GM19324 (cell line): Measurements from ENCODE around the gene TSEN34.
"Not testable (repeated sequence)": the region's sequence is repeated elsewhere in the genome, so short reads cannot be mapped to it uniquely, and the experiment has no call there.

Source experiments
- ATAC-seq: cut with Tn5 transposase; IDR thresholded peaks from one replicate; pipeline ENCODE4 v1.9.1; 2021; ENCODE audit warnings: mild to moderate bottlenecking, moderate library complexity; ENCODE audit not compliant: unreplicated experiment, low FRiP score

Gene TSEN34

GRCh38 chr19:54207193-54207592 is 16.1 kb downstream of the TSEN34 start:
- ATAC-seq, result not testable (repeated sequence)

- no peak for ATAC-seq
These were observed 16.5 kb downstream of the TSEN34 start for GRCh38 chr19:54207676-54207982.

- ATAC-seq, result peak; percentile 38
These were observed 17.1 kb downstream of the TSEN34 start for GRCh38 chr19:54207983-54208783.

GRCh38 chr19:54208784-54209057 is 17.6 kb downstream of the TSEN34 start:
- ATAC-seq, result no peak

- ATAC-seq, result no peak
These were observed 18.1 kb downstream of the TSEN34 start for GRCh38 chr19:54209058-54209810.

- no peak for ATAC-seq
These were observed 18.8 kb downstream of the TSEN34 start for GRCh38 chr19:54209811-54210494.

- ATAC-seq, result no peak
These were observed 20.1 kb downstream of the TSEN34 start for GRCh38 chr19:54211235-54211634.

GRCh38 chr19:54214217-54214616 is 23.1 kb downstream of the TSEN34 start:
- ATAC-seq, result not testable (repeated sequence)

- ATAC-seq, result not testable (repeated sequence)
These were observed 23.6 kb downstream of the TSEN34 start for GRCh38 chr19:54214734-54215133.

- ATAC-seq, result no peak
These were observed 25.8 kb downstream of the TSEN34 start for GRCh38 chr19:54216869-54217268.

- not testable (repeated sequence) for ATAC-seq
These were observed 26.6 kb downstream of the TSEN34 start for GRCh38 chr19:54217517-54218247.

- no peak for ATAC-seq
These were observed 27.2 kb downstream of the TSEN34 start for GRCh38 chr19:54218259-54218658.

- no peak for ATAC-seq
These were observed 28.0 kb downstream of the TSEN34 start for GRCh38 chr19:54218960-54219661.

- not testable (repeated sequence) for ATAC-seq
These were observed 28.6 kb downstream of the TSEN34 start for GRCh38 chr19:54219702-54220101.

- ATAC-seq, result not testable (repeated sequence)
These were observed 30.8 kb downstream of the TSEN34 start for GRCh38 chr19:54221947-54222346.

GRCh38 chr19:54222474-54223276 is 31.6 kb downstream of the TSEN34 start, which contains the start of gene LILRB3:
Gene LILRB3, minus strand, starts transcription at chr19:54223007. Its CDS starts 31 bp downstream, at chr19:54222976.
- not testable (repeated sequence) for ATAC-seq

GRCh38 chr19:54223277-54223936 is 32.3 kb downstream of the TSEN34 start:
- ATAC-seq, result not testable (repeated sequence)

- ATAC-seq, result not testable (repeated sequence)
These were observed 32.8 kb downstream of the TSEN34 start for GRCh38 chr19:54223937-54224281.

- not testable (repeated sequence) for ATAC-seq
These were observed 33.5 kb downstream of the TSEN34 start for GRCh38 chr19:54224619-54225018.
